OCI-LY1 (cell line): ENCODE results near the gene JAK1.

ENCODE experiments used
- H2AFZ ChIP-seq: fragments of 200-600 bp; sonication (generic), shearing (Covaris generic); 2 replicates; pipeline ENCODE4 v1.6.0; 2014; ENCODE audit warnings: antibody characterized with exemption, mild to moderate bottlenecking, low read length
- H3F3A ChIP-seq: fragments of 200-600 bp; sonication (generic), shearing (Covaris generic); 2 replicates; pipeline ENCODE4 v1.6.0; 2014; ENCODE audit warnings: mild to moderate bottlenecking, antibody characterized with exemption, low read length, moderate library complexity; ENCODE audit not compliant: insufficient read depth
- H3K27ac ChIP-seq: fragments of 200-600 bp; sonication (generic); 2 replicates; pipeline ENCODE4 v1.5.1; 2014; ENCODE audit warnings: low read length, mixed run types, mild to moderate bottlenecking, low read depth; ENCODE audit not compliant: poor library complexity, severe bottlenecking
- H3K27me3 ChIP-seq: fragments of 200-600 bp; sonication (generic); 2 replicates; pipeline ENCODE4 v1.6.0; 2014; ENCODE audit warnings: antibody characterized with exemption, mild to moderate bottlenecking, low read length, moderate library complexity; ENCODE audit not compliant: insufficient read depth
- H3K36me3 ChIP-seq: fragments of 200-600 bp; sonication (generic); 2 replicates; pipeline ENCODE4 v1.6.1; 2014; ENCODE audit warnings: mild to moderate bottlenecking, antibody characterized with exemption, low read length, moderate library complexity, mixed read lengths; ENCODE audit not compliant: insufficient read depth
- H3K4me1 ChIP-seq: fragments of 200-600 bp; sonication (generic); 2 replicates; pipeline ENCODE4 v1.5.1; 2014; ENCODE audit warnings: mild to moderate bottlenecking, low read length, moderate library complexity; ENCODE audit not compliant: insufficient read depth, severe bottlenecking
- H3K4me2 ChIP-seq: fragments of 200-600 bp; sonication (generic), shearing (Covaris generic); 2 replicates; pipeline ENCODE4 v1.6.1; 2014; ENCODE audit warnings: low read length
- H3K4me3 ChIP-seq: fragments of 200-600 bp; sonication (generic); 2 replicates; pipeline ENCODE4 v1.5.1; 2014; ENCODE audit warnings: low read length, low read depth, mild to moderate bottlenecking, mixed read lengths; ENCODE audit not compliant: poor library complexity, severe bottlenecking
- H3K79me2 ChIP-seq: fragments of 200-600 bp; shearing (Covaris generic); 2 replicates; pipeline ENCODE4 v1.6.1; 2016; ENCODE audit warnings: mixed run types, low read length, mixed read lengths; ENCODE audit not compliant: insufficient read depth
- H3K9ac ChIP-seq: fragments of 200-600 bp; sonication (generic), shearing (Covaris generic); 2 replicates; pipeline ENCODE4 v1.6.1; 2014; ENCODE audit warnings: mild to moderate bottlenecking, low read length, mixed read lengths
- H3K9me2 ChIP-seq: fragments of 200-600 bp; sonication (generic), shearing (Covaris generic); 2 replicates; pipeline ENCODE4 v1.6.1; 2014; ENCODE audit warnings: low read depth, mild to moderate bottlenecking, low read length, mixed read lengths
- H3K9me3 ChIP-seq: fragments of 200-600 bp; shearing (Covaris generic); 2 replicates; pipeline ENCODE4 v1.6.1; 2014; ENCODE audit warnings: low read length, mixed read lengths
- H4K20me1 ChIP-seq: fragments of 200-600 bp; sonication (generic), shearing (Covaris generic); 2 replicates; pipeline ENCODE4 v1.6.0; 2016; ENCODE audit warnings: mild to moderate bottlenecking, low read length; ENCODE audit not compliant: insufficient read depth
- CTCF ChIP-seq: fragments of 200-600 bp; sonication (generic), shearing (Covaris generic); IDR thresholded peaks from 2 replicates; pipeline ENCODE4 v1.5.1; 2017; ENCODE audit warnings: mild to moderate bottlenecking, antibody characterized with exemption, low read length, moderate library complexity, mixed read lengths
- EZH2 ChIP-seq: fragments of 200-600 bp; sonication (generic), shearing (Covaris generic); IDR thresholded peaks from 2 replicates; pipeline ENCODE4 v1.8.0; 2017; ENCODE audit warnings: borderline replicate concordance, mixed run types, mild to moderate bottlenecking, antibody characterized with exemption, low read length, moderate library complexity, mixed read lengths

The JAK1 gene

GRCh38 chr1:64928325-64928724, 38.0 kb downstream of the JAK1 start:
- no peaks in the 10 kb centered on the region for H3K4me1 ChIP-seq
- no peak overlapping the region for H3K9ac ChIP-seq
- no peaks in the 10 kb centered on the region for H3F3A ChIP-seq
- peaks cover 8% of the 10 kb centered on the region; the same call in 1 of the 2 replicates for H4K20me1 ChIP-seq
- no peaks in the 10 kb centered on the region for H3K9me2 ChIP-seq
- H3K9me3 ChIP-seq: no peaks in the 10 kb centered on the region
- H3K79me2 ChIP-seq: no peaks in the 10 kb centered on the region
- no peaks in the 10 kb centered on the region for H3K27me3 ChIP-seq
- no peak overlapping the region for H3K27ac ChIP-seq
- H3K36me3 ChIP-seq: no peaks in the 10 kb centered on the region
- no peak overlapping the region for H2AFZ ChIP-seq
- no peak overlapping the region for H3K4me2 ChIP-seq
- no peak for TF ChIP-seq EZH2
- no peak for TF ChIP-seq CTCF
- no peak overlapping the region for H3K4me3 ChIP-seq

GRCh38 chr1:64925594-64925993, 40.8 kb downstream of the JAK1 start:
- TF ChIP-seq CTCF (no peak), EZH2 (no peak)
- no peak overlapping the region for H3K9ac ChIP-seq
- no peak overlapping the region for H3K27ac ChIP-seq
- no peaks in the 10 kb centered on the region for H3K9me3 ChIP-seq
- no peak overlapping the region for H3K4me3 ChIP-seq
- H2AFZ ChIP-seq: no peak overlapping the region
- no peaks in the 10 kb centered on the region for H3F3A ChIP-seq
- no peaks in the 10 kb centered on the region for H3K9me2 ChIP-seq
- H3K4me2 ChIP-seq: no peak overlapping the region
- H3K4me1 ChIP-seq: no peaks in the 10 kb centered on the region
- no peaks in the 10 kb centered on the region for H3K79me2 ChIP-seq
- peaks cover 10% of the 10 kb centered on the region; the same call in 1 of the 2 replicates for H4K20me1 ChIP-seq
- no peaks in the 10 kb centered on the region for H3K36me3 ChIP-seq
- H3K27me3 ChIP-seq: no peaks in the 10 kb centered on the region

GRCh38 chr1:64923294-64923718, 43.0 kb downstream of the JAK1 start:
- Histone ChIP-seq H3K36me3 (no peaks in the 10 kb centered on the region), H4K20me1 (0 out of 2 replicates have a peak, but pooled peaks cover 5% of the 10 kb centered on the region), H3K4me3 (no peak overlapping the region), H3K79me2 (no peaks in the 10 kb centered on the region), H3F3A (no peaks in the 10 kb centered on the region), H3K27ac (no peak overlapping the region), H3K27me3 (no peaks in the 10 kb centered on the region), H3K9me3 (no peaks in the 10 kb centered on the region), H3K4me2 (no peak overlapping the region), H2AFZ (no peak overlapping the region), H3K9me2 (no peaks in the 10 kb centered on the region), H3K9ac (no peak overlapping the region), H3K4me1 (no peaks in the 10 kb centered on the region)
- TF ChIP-seq EZH2 (no peak), CTCF (no peak)
